Neural cell (in vitro differentiated cells): ENCODE results near the gene GTF2F1. TPM values are rescaled to one million over a fixed set of nuclear protein-coding genes. Genes with fewer than 3 reads are reported as not detected.
A peak's percentile ranks its signal among the peaks of the same experiment; 100 is the strongest.
"Not testable (repeated sequence)": the region's sequence is repeated elsewhere in the genome, so short reads cannot be mapped to it uniquely, and the experiment has no call there.

Source experiments
- H2AFZ ChIP-seq: fragments of 200-600, 300-800 bp; sonication (generic), shearing (Covaris generic); 2 replicates; pipeline ENCODE4 v1.6.0; 2014; ENCODE audit warnings: low read depth, mild to moderate bottlenecking, antibody characterized with exemption, low read length, moderate library complexity
- H3F3A ChIP-seq: fragments of 200-600 bp; shearing (Covaris generic); 2 replicates; pipeline ENCODE4 v1.6.1; 2016; ENCODE audit warnings: mild to moderate bottlenecking, moderate library complexity, mixed read lengths, antibody characterized with exemption, low read length; ENCODE audit not compliant: insufficient read depth, poor library complexity, severe bottlenecking
- H3K27ac ChIP-seq: fragments of 200-600, 300-800 bp; sonication (generic), shearing (Covaris generic); 2 replicates; pipeline ENCODE4 v1.5.1; 2014; ENCODE audit warnings: mild to moderate bottlenecking, low read length, moderate library complexity
- H3K27me3 ChIP-seq: fragments of 300-800, 200-600 bp; sonication (generic), shearing (Covaris generic); 2 replicates; pipeline ENCODE4 v1.6.0; 2014; ENCODE audit warnings: mild to moderate bottlenecking, low read depth, low read length, moderate library complexity; ENCODE audit not compliant: insufficient read depth
- H3K36me3 ChIP-seq: fragments of 300-800, 200-600 bp; sonication (generic), shearing (Covaris generic); 2 replicates; pipeline ENCODE4 v1.5.1; 2014; ENCODE audit warnings: mild to moderate bottlenecking, antibody characterized with exemption, low read length, moderate library complexity; ENCODE audit not compliant: insufficient read depth
- H3K4me2 ChIP-seq: fragments of 300-800, 200-600 bp; sonication (generic), shearing (Covaris generic); 2 replicates; pipeline ENCODE4 v1.6.0; 2014; ENCODE audit warnings: mild to moderate bottlenecking, low read length
- H3K4me3 ChIP-seq: fragments of 300-800, 200-600 bp; sonication (generic), shearing (Covaris generic); 2 replicates; pipeline ENCODE4 v1.5.1; 2014; ENCODE audit warnings: mild to moderate bottlenecking, low read length, moderate library complexity
- H3K79me2 ChIP-seq: fragments of 200-600 bp; shearing (Covaris generic); replicated peaks from 2 replicates; pipeline ENCODE4 v1.6.0; 2014; ENCODE audit warnings: mild to moderate bottlenecking, low read length, moderate library complexity; ENCODE audit not compliant: insufficient read depth
- H3K9ac ChIP-seq: fragments of 300-800, 200-600 bp; sonication (generic), shearing (Covaris generic); 2 replicates; pipeline ENCODE4 v1.6.1; 2016; ENCODE audit warnings: mild to moderate bottlenecking, low read length, mixed read lengths
- H3K9me2 ChIP-seq: fragments of 200-600 bp; shearing (Covaris generic); 2 replicates; pipeline ENCODE4 v1.6.1; 2016; ENCODE audit warnings: mild to moderate bottlenecking, low read length, mixed read lengths; ENCODE audit not compliant: insufficient read depth
- H3K9me3 ChIP-seq: fragments of 200-600, 300-800 bp; sonication (generic), shearing (Covaris generic); 2 replicates; pipeline ENCODE4 v1.6.1; 2016; ENCODE audit warnings: mild to moderate bottlenecking, mixed run types, low read length, moderate library complexity, mixed read lengths
- H4K20me1 ChIP-seq: fragments of 200-600 bp; shearing (Covaris generic); 2 replicates; pipeline ENCODE4 v1.6.1; 2016; ENCODE audit warnings: mild to moderate bottlenecking, mixed run types; ENCODE audit not compliant: insufficient read depth
- CTCF ChIP-seq: fragments of 450-650 bp; IDR thresholded peaks from 2 replicates; pipeline ENCODE4 v1.5.1; 2014; ENCODE audit warnings: antibody characterized with exemption, mild to moderate bottlenecking, moderate library complexity; ENCODE audit not compliant: poor library complexity, severe bottlenecking
- EP300 ChIP-seq: fragments of 450-650 bp; conservative IDR thresholded peaks from 2 replicates; pipeline ENCODE4 v1.6.1; 2014; ENCODE audit warnings: antibody characterized with exemption, mild to moderate bottlenecking, moderate library complexity; ENCODE audit not compliant: poor library complexity, severe bottlenecking
- EZH2 ChIP-seq: fragments of 200-600, 300-800 bp; shearing (Covaris generic), sonication (generic); IDR thresholded peaks from 2 replicates; pipeline ENCODE4 v1.6.1; 2014; ENCODE audit warnings: antibody characterized with exemption, low read length, borderline replicate concordance, mild to moderate bottlenecking; ENCODE audit not compliant: insufficient read depth, poor library complexity, severe bottlenecking
- MXI1 ChIP-seq: fragments of 450-650 bp; conservative IDR thresholded peaks from 2 replicates; pipeline ENCODE4 v1.6.1; 2014; ENCODE audit warnings: antibody characterized with exemption, mild to moderate bottlenecking; ENCODE audit not compliant: poor library complexity, severe bottlenecking
- POLR2AphosphoS5 ChIP-seq: IDR thresholded peaks from 2 replicates; pipeline ENCODE4 v1.6.1; 2012
- RAD21 ChIP-seq: fragments of 450-650 bp; conservative IDR thresholded peaks from 2 replicates; pipeline ENCODE4 v1.6.1; 2014; ENCODE audit warnings: antibody characterized with exemption, mild to moderate bottlenecking, moderate library complexity
- SMC3 ChIP-seq: fragments of 450-650 bp; conservative IDR thresholded peaks from 2 replicates; pipeline ENCODE4 v1.6.1; 2014; ENCODE audit warnings: antibody characterized with exemption, mild to moderate bottlenecking, moderate library complexity; ENCODE audit not compliant: poor library complexity
- TAF1 ChIP-seq: IDR thresholded peaks from 2 replicates; pipeline ENCODE4 v1.6.1; 2012; ENCODE audit warnings: low read depth
- polyA plus RNA-seq: library from polyadenylated mRNA; depleted of rRNA; stranded (reverse); fragments of >200 nt; gene quantifications from 2 replicates; pipeline ENCODE4 v1.2.3, GENCODE V29; 2014
- TF ChIP-seq, protein P1 (sequence below): IDR thresholded peaks from 2 replicates; pipeline ENCODE4 v1.6.1; 2012; ENCODE audit warnings: borderline replicate concordance

The GTF2F1 gene
- polyA plus RNA-seq, 1 donor from 2014 or later = 53.9 TPM

DNA sequence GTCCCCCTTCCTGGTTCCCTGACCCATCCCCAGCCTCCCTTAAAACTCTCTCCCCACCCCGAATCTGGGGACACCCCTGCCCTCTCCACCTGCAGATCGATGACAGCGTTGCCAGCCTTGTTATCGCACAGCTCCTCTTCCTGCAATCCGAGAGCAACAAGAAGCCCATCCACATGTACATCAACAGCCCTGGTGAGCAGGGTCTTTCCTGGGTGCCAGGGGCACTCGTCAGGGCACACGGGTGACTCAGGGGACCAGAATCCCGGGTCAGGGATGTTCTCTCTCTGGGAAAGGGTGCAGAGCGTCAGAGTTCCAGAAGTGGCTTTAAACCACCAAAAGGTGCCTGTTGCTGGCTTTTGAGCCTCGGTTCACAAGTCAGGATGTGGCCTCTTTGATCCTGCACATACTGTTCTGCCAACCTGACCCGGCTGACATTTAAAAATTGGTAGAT lies 30.6 kb downstream of the GTF2F1 start:
- Histone ChIP-seq H3K9me3 (no peaks in the 10 kb centered on the region), H4K20me1 (no peaks in the 10 kb centered on the region), H3F3A (no peaks in the 10 kb centered on the region), H2AFZ (peak overlapping the region; percentile 71), H3K36me3 (peaks cover 5% of the 10 kb centered on the region), H3K9me2 (no peaks in the 10 kb centered on the region), H3K27me3 (no peaks in the 10 kb centered on the region), H3K4me3 (peak overlapping the region; percentile 85), H3K79me2 (no peaks in the 10 kb centered on the region), H3K27ac (peak overlapping the region; percentile 65), H3K9ac (peak overlapping the region; percentile 74), H3K4me2 (peak overlapping the region; percentile 88)
- TF ChIP-seq, protein P1, sequence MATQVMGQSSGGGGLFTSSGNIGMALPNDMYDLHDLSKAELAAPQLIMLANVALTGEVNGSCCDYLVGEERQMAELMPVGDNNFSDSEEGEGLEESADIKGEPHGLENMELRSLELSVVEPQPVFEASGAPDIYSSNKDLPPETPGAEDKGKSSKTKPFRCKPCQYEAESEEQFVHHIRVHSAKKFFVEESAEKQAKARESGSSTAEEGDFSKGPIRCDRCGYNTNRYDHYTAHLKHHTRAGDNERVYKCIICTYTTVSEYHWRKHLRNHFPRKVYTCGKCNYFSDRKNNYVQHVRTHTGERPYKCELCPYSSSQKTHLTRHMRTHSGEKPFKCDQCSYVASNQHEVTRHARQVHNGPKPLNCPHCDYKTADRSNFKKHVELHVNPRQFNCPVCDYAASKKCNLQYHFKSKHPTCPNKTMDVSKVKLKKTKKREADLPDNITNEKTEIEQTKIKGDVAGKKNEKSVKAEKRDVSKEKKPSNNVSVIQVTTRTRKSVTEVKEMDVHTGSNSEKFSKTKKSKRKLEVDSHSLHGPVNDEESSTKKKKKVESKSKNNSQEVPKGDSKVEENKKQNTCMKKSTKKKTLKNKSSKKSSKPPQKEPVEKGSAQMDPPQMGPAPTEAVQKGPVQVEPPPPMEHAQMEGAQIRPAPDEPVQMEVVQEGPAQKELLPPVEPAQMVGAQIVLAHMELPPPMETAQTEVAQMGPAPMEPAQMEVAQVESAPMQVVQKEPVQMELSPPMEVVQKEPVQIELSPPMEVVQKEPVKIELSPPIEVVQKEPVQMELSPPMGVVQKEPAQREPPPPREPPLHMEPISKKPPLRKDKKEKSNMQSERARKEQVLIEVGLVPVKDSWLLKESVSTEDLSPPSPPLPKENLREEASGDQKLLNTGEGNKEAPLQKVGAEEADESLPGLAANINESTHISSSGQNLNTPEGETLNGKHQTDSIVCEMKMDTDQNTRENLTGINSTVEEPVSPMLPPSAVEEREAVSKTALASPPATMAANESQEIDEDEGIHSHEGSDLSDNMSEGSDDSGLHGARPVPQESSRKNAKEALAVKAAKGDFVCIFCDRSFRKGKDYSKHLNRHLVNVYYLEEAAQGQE = no peak
- TF ChIP-seq MXI1 = no peak
- TF ChIP-seq EP300 = no peak
- TF ChIP-seq CTCF = no peak
- no peak for TF ChIP-seq SMC3
- no peak for TF ChIP-seq RAD21
- TF ChIP-seq POLR2AphosphoS5 = no peak
- TF ChIP-seq TAF1 = no peak
- TF ChIP-seq EZH2 = no peak

- Histone ChIP-seq H3K4me2 (peak overlapping the region; percentile 88), H2AFZ (peak overlapping the region; percentile 71), H3K27me3 (no peaks in the 10 kb centered on the region), H3K9me2 (no peaks in the 10 kb centered on the region), H3K9ac (peak overlapping the region; percentile 74), H3K4me3 (peak overlapping the region; percentile 85), H4K20me1 (no peaks in the 10 kb centered on the region), H3K27ac (peak overlapping the region; percentile 65), H3F3A (no peaks in the 10 kb centered on the region), H3K36me3 (peaks cover 5% of the 10 kb centered on the region), H3K79me2 (no peaks in the 10 kb centered on the region), H3K9me3 (no peaks in the 10 kb centered on the region)
- TF ChIP-seq EP300 (no peak), POLR2AphosphoS5 (no peak), TAF1 (no peak), RAD21 (no peak), SMC3 (no peak), EZH2 (no peak)
- TF ChIP-seq, protein P1 = no peak
These were observed 31.0 kb downstream of the GTF2F1 start for GRCh38 chr19:6362027-6362350.

DNA sequence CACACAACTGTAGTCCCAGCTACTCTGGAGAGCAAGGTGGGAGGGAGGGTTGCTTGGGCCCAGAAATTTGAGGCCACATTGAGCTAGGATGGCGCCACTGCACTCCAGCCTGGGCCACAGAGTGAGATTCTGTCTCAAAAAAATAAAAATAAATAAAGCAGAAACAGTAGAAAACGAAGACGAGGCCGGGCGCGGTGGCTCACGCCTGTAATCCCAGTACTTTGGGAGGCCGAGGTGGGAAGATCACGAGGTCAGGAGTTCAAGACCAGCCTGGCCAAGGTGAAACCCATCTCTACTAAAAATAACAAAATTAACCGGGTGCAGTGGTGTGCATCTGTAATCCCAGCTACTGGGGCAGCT lies 32.1 kb downstream of the GTF2F1 start:
- H3K36me3 ChIP-seq, H3F3A ChIP-seq, H4K20me1 ChIP-seq, H3K27ac ChIP-seq, H3K79me2 ChIP-seq, H3K9ac ChIP-seq, H3K9me3 ChIP-seq, H3K27me3 ChIP-seq, H3K4me2 ChIP-seq, H3K9me2 ChIP-seq: not testable (repeated sequence)
- peak overlapping the region; percentile 33 for H2AFZ ChIP-seq
- peak overlapping the region; percentile 85 for H3K4me3 ChIP-seq

DNA sequence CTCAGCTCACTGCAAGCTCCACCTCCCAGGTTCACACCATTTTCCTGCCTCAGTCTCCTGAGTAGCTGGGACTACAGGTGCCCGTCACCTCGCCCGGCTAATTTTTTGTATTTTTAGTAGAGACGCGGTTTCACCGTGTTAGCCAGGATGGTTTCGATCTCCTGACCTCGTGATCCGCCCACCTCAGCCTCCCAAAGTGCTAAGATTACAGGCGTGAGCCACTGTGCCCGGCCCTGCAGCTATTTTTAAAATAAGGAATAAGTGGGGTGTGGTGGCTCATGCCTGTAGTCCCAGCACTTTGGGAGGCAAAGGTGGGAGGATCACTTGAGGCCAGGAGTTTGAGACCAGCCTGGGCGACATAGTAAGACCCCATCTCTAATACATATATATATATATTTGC lies 32.5 kb downstream of the GTF2F1 start:
- H3K9ac ChIP-seq, H3K36me3 ChIP-seq, H3K27ac ChIP-seq, H3K4me3 ChIP-seq, H3K79me2 ChIP-seq, H3F3A ChIP-seq, H3K9me2 ChIP-seq, H4K20me1 ChIP-seq, H3K4me2 ChIP-seq, H3K27me3 ChIP-seq, H3K9me3 ChIP-seq, H2AFZ ChIP-seq: not testable (repeated sequence)
